ENCODE measurements around the gene SF3B4. TPM values are rescaled to one million over a fixed set of nuclear protein-coding genes. Genes with fewer than 3 reads are reported as not detected.

The SF3B4 gene
- total RNA-seq, 1 donor from 2014 or later, result 104 TPM

GRCh38 chr1:149934356-149934755 lies 6.8 kb upstream of the SF3B4 start:
- intact Hi-C loops (cut with micrococcal nuclease), result loop anchor here (10.0 kb wide), 1 partner anchor 550 kb away; the partner anchor contains the start of gene TARS2

DNA sequence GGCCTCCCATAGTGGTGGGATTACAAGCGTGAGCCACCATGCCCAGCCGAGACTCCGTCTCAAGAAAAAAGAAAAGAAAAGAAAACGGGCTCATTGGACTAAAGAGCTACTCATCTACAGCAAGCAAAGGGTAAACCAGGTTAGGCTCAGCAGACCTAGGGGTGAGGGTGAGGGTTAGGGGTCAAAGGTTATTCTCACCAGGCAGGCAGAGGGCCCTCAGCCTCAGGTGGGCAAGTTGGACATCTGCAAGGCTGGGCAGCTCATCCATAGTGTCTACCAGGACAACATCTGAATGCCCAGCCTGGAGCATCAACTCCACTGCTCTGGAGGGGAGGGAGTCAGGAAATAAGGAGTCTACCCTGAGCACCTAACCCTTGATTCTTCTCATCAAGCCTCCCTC lies 5.6 kb upstream of the SF3B4 start:
- intact Hi-C loops (cut with micrococcal nuclease), result loop anchor here (10.0 kb wide), 1 partner anchor 552 kb away; the partner anchor contains the start of gene TARS2

GRCh38 chr1:149932474-149932873 lies 4.9 kb upstream of the SF3B4 start:
- intact Hi-C loops (cut with micrococcal nuclease), result loop anchor here (10.0 kb wide), 1 partner anchor 552 kb away; the partner anchor contains the start of gene TARS2

DNA sequence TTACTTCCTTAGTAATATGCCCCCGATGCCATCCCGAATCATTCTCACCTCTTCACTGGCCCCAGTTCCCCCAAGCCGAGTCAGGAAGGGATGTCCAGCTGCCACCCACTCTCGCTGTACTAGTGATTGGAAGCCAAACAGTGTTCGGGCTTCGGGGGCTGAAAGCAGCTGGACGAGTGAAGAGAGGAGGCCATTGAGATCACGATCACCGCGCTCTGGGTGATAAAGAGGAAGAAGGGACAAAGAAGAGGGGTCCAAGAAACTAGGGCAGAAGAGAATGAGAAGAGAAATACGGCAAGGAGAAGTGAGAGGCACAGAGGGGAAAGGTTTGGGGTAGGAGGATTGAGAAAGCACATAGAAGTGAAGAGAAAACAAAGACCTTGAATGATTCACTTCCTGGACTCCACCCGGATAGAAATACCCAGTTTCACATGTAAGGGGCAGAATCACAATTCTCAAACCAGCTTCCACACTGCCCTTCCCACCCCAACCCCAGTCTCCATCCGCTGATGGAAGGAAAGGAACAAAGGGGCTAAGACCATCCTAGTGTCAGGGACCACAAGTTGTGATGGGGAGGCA lies 3.7 kb upstream of the SF3B4 start:
- intact Hi-C loops (cut with micrococcal nuclease), result loop anchor here (10.0 kb wide), 1 partner anchor 554 kb away; the partner anchor contains the start of gene TARS2

DNA sequence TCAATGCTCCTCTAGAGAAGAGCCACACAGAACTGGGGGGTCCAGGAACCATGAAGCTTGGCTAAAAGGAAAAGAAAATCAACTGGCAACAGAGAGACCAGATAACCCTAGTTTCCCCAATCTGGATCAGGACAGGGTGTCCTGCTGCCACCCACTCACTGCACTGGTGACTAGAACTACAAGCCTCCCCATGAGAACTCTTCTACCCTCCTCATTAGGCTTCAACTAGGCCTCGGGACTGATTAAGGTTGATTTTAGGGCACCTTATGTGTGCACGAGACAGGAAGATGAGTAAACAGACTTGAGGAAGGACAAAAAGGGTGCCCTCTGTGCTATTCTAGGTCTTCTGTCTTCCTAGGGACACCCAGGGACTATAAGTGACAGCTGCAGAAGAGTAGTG lies 2.3 kb upstream of the SF3B4 start:
- intact Hi-C loops (cut with micrococcal nuclease), result loop anchor here (2.0 to 10.0 kb wide), 3 partner anchors 222 to 1079 kb away; partner anchors contain the start of genes PRUNE1 and TARS2

DNA sequence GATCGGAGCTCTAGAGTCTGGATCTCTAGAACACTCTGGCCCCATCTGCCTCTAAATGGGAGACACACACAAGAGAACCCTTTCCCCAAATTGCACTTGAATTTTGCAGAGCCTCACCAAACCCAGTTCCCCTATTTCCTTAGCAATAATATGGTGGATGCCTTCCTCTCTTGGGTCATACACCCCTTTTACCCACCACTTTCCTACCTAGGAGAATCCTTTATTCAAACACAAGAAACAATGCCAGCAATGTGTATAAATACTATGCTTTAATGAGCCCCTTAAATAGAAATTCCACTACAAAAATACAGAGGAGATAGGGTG lies 760 bp upstream of the SF3B4 start:
- intact Hi-C loops (cut with micrococcal nuclease), result loop anchor here (2.0 to 5.0 kb wide), 2 partner anchors 224 to 1080 kb away; partner anchors contain the start of gene PRUNE1

GRCh38 chr1:149927056-149927562 lies 494 bp downstream of the SF3B4 start:
- intact Hi-C loops (cut with micrococcal nuclease), result loop anchor here (1.0 to 5.0 kb wide), 8 partner anchors 10 to 225 kb away; partner anchors contain the start of genes BOLA1, OTUD7B, SV2A and VPS45

DNA sequence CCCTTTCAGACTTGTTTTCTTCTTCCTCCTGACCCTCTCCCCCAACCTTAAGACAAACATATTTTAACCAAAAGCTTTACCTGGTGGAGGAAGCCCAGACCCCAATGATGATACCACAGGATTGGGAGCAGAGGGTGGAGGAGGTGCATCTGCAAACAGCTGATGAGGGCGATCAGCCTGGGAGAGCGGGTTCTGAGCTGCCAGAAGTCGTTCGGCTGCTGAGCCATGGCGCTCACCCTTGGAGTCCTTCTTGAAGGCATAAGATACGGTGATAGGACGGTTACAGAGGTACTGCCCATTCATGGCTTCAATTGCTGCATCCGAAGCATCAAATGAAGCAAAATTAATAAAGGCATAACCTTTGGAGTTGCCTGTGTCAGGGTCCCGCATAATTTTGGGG lies 1.3 kb downstream of the SF3B4 start:
- intact Hi-C loops (cut with micrococcal nuclease), result loop anchor here (2.0 to 5.0 kb wide), 2 partner anchors 85 to 226 kb away; partner anchors contain the start of gene OTUD7B

DNA sequence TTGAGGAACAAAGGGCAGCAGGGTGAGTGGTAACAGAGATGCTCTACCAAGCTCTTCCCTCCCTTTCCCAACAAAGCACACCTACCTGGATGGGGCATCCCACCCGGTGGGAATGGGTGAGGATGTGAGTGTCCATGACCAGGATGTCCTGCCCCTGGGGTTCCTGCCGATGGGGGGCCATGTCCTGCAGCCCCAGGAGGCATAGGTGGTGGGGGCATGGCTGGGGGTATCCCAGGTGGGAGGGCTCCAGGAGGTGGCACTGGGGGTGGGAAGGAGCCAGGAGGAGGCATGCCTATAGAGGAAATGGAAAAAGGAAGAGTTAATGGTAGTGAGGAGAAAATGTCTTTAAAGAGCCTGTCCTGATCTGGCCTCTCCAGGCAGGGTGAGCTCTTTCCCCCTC lies 1.9 kb downstream of the SF3B4 start:
- intact Hi-C loops (cut with micrococcal nuclease), result loop anchor here (2.0 to 5.0 kb wide), 2 partner anchors 85 to 227 kb away; partner anchors contain the start of gene OTUD7B

DNA sequence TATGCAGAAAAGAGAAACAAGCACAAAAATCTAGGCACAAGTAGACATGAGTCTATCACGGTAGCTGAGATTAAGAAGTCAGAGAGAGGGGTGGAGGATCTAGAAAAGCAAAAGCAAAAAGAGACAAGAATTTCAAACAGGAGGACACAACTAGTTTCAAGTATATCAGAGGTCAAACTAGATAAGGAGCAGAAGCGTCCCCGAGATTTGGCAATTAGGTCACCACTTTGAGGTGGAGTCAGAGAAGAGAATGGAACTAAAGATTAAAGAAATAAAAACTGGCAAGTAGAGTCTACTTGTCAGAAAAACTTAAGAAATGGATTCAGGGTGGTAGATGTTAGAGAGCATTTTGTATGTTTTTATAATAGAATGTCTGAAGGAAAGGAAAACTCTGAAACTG lies 2.3 kb downstream of the SF3B4 start:
- intact Hi-C loops (cut with micrococcal nuclease), result loop anchor here (5.0 kb wide), 1 partner anchor 227 kb away; no protein-coding TSS in a partner anchor

GRCh38 chr1:149923626-149924025 lies 4.0 kb downstream of the SF3B4 start:
- intact Hi-C loops (cut with micrococcal nuclease), result no loop called here

DNA sequence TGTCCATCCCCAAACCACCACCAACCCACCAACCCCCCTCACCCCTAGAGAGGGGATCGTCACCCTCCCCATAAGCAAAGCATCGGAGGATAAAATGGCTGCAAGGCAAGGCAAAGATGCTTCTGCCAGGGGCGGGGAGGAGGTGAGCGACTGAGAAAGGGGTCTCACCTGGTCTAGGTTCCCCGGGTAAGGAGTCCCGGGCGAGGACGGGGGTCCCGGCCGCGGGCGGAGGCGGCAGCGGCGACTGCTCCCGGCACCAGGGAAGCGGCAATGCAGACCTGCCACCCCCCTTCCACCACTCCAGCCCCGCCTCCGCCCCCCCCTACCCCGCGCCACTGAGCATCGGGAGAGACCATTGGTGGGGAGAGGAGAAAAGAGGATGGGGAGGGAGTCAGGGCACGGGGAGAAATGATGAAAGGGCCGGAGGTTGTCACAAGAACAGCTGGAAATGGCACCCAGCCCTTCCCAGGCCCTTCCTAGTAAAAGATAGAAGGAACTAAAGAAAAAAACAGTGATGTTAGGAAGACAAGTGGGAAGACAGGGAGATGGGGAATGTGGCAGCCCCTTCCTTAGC lies 9.9 kb downstream of the SF3B4 start, which contains the start of gene SV2A:
SV2A (minus strand) TSS at position 274 of the 574 bp plus-strand sequence. CDS start 4,004 bp downstream, outside the sequence.
- intact Hi-C loops (cut with micrococcal nuclease), result loop anchor here (1.0 to 2.0 kb wide), 3 partner anchors 10 to 29 kb away; partner anchors contain the start of genes BOLA1 and SF3B4

DNA sequence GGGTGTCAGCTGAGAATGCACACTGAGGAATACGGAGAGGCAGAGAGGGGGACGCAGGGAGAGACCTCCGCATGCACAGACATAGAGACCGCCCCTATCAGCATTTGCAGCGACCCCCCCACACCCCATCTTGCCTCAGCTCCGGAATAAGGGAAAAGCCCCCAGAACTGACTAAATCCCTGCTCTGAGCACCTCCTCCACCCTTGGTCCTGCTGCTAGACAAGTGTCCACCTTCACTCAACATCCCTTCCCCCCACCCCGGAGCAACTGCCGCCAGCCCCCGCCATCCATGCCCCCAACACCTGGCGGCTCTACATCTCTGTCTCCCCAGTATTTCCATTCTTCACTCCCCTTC lies 10.7 kb downstream of the SF3B4 start:
- intact Hi-C loops (cut with micrococcal nuclease), result loop anchor here (1.0 kb wide), 2 partner anchors 10 to 29 kb away; partner anchors contain the start of gene SF3B4

DNA sequence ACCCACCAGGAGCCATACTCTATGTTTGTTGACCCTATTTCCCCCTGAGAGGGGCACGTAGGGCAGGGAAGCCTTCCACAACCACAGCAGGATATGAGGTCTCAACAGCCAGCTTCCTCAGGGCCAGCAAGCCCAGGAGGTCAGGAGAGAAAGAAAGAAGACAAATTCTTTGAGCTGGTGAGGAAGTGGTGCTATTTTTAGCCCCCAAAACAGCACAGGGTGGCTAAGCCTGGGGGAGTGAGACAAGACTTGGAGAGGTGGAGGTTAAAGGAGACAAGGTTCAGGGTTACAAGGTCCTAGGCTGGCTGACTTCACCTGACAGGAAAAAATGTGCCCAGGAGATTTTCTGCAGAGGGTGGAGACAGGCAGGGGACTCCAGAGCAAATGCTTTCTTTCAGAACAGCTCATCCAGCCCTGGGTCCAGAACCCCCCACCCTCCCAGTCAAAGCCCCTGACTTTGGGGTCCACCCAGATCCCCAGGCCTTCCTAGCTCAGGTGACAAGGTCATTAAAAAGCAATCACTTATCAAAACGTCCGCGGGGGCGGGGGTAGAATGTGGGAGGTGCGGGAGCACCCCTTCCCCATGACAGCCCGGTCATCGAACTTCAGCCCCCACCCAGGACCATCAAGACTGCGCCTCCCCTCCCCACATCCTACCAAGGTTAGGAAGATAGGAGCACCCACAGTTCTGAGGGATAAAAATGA lies 11.3 kb downstream of the SF3B4 start:
- intact Hi-C loops (cut with micrococcal nuclease), result no loop called here

GRCh38 chr1:149915429-149916192 lies 12.0 kb downstream of the SF3B4 start:
- intact Hi-C loops (cut with micrococcal nuclease), result no loop called here

- intact Hi-C loops (cut with micrococcal nuclease), result no loop called here
These were observed 13.1 kb downstream of the SF3B4 start for GRCh38 chr1:149914545-149914944.

DNA sequence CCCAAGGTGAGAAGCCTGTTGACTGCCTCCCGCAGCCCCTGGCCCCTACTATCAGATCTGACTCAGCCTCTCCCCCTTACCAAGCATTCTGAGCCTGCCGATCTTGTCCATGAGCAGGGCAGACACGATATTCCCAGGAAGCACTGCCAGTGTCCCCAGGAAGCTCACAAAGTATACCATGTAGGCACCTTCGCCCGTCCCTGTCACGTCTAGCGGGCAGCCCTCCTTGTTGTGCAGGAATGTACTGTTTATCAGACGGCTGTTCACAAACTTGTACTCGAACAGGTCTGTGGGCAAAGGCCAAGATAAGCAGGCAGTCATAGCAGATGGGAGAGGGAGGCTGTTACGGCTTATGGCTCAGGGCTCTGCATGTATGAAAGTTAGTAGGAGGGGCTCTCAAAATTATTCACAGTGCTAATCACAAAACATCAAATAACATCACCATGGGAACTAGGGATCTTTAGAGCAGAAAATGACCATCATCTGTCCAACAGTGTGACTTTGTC lies 21.0 kb downstream of the SF3B4 start:
- intact Hi-C loops (cut with micrococcal nuclease), result no loop called here

- intact Hi-C loops (cut with micrococcal nuclease), result no loop called here
These were observed 23.6 kb downstream of the SF3B4 start for GRCh38 chr1:149903836-149904491.

GRCh38 chr1:149899460-149900284 lies 27.9 kb downstream of the SF3B4 start, which contains the start of gene BOLA1:
Gene BOLA1 (plus strand): TSS chr1:149899568. CDS start chr1:149900060, 492 bp downstream.
- intact Hi-C loops (cut with micrococcal nuclease), result loop anchor here (1.0 to 5.0 kb wide), 9 partner anchors 11 to 370 kb away; partner anchors contain the start of genes APH1A, SF3B4 and VPS45
